Measurements from ENCODE around the gene ACBD4. TPM values are rescaled to one million over a fixed set of nuclear protein-coding genes. Genes with fewer than 3 reads are reported as not detected.
A peak's percentile ranks its signal among the peaks of the same experiment; 100 is the strongest.

The ACBD4 gene
- total and polyA plus RNA-seq, 2 of the 13 experiments (the other 11 are each of a cell fraction or from before 2014, with no cell fraction given), result 16.1 to 26.9 TPM

GRCh38 chr17:45088741-45089140, 46.7 kb upstream of the ACBD4 start:
- peaks cover 41% of the 10 kb centered on the region for H3K4me1 ChIP-seq (ENCODE audit: insufficient read depth, low read length)
- no peak overlapping the region for H2AFZ ChIP-seq (ENCODE audit: low read length)
- no peak overlapping the region for H3K27ac ChIP-seq (ENCODE audit: extremely low read length, insufficient read depth, low read length)
- DNase-seq (ENCODE audit: low spot score) (no peak), ATAC-seq (no peak), FAIRE-seq (no peak)
- H3K4me2 ChIP-seq (ENCODE audit: low read depth, low read length), result no peak overlapping the region
- TF ChIP-seq ZNF343 (CRISPR knock-in tag; IDR thresholded peaks at IDR 0.05) (no peak), KDM4B (CRISPR knock-in tag; IDR thresholded peaks at IDR 0.05) (no peak), STAG1 (CRISPR knock-in tag; IDR thresholded peaks at IDR 0.05) (no peak), RFXAP (CRISPR knock-in tag; IDR thresholded peaks at IDR 0.05; ENCODE audit: borderline replicate concordance) (no peak), ZNF512B (CRISPR knock-in tag; IDR thresholded peaks at IDR 0.05; ENCODE audit: borderline replicate concordance) (no peak), TGIF2 (CRISPR knock-in tag; IDR thresholded peaks at IDR 0.05) (no peak), ZNF121 (CRISPR knock-in tag; IDR thresholded peaks at IDR 0.05) (no peak), NBN (conservative IDR thresholded peaks at IDR 0.05) (no peak), ZSCAN20 (CRISPR knock-in tag; IDR thresholded peaks at IDR 0.05; ENCODE audit: borderline replicate concordance) (no peak), POGZ (CRISPR knock-in tag; IDR thresholded peaks at IDR 0.05) (no peak), ZNF660 (CRISPR knock-in tag; IDR thresholded peaks at IDR 0.05; ENCODE audit: borderline replicate concordance, low read depth) (no peak), SMARCE1 (IDR thresholded peaks at IDR 0.05; ENCODE audit: borderline replicate concordance) (no peak), ZZZ3 (CRISPR knock-in tag; IDR thresholded peaks at IDR 0.05; ENCODE audit: borderline replicate concordance) (no peak), JUN (CRISPR knock-in tag; IDR thresholded peaks at IDR 0.05) (no peak), ZFP37 (CRISPR knock-in tag; IDR thresholded peaks at IDR 0.05; ENCODE audit: borderline replicate concordance) (no peak), ZNF33B (CRISPR knock-in tag; IDR thresholded peaks at IDR 0.05) (no peak)
- TF ChIP-seq, protein P1, sequence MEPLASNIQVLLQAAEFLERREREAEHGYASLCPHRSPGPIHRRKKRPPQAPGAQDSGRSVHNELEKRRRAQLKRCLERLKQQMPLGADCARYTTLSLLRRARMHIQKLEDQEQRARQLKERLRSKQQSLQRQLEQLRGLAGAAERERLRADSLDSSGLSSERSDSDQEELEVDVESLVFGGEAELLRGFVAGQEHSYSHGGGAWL (CRISPR knock-in tag; IDR thresholded peaks at IDR 0.05), result no peak
- H3K9ac ChIP-seq (ENCODE audit: insufficient read depth, low read depth, low read length), result no peak overlapping the region
- TSS peak; percentile 48 for BruUV-seq (replicated peaks)
- H3K4me3 ChIP-seq (replicated peaks in 1 of 3; ENCODE audit: insufficient read depth in 1 of 3, low read depth in 2 of 3, low read length in 3 of 3), result no peak overlapping the region
- 93% methylated on average over 3 of the region's 3 CpGs for WGBS (ENCODE audit: low lambda C conversion rate)
- no peaks in the 10 kb centered on the region for H3K9me3 ChIP-seq (ENCODE audit: low read length)
- in situ Hi-C loops (cut with HindIII; ENCODE audit: extremely low pct_ligation_motif_present, low pct_unique_long_range_greater_than_20kb), result no loop called here
- no peaks in the 10 kb centered on the region for H3K79me2 ChIP-seq (ENCODE audit: insufficient read depth, low read length)
- POLR2A ChIA-PET, result interaction anchor here (2.0 kb wide), 1 partner anchor 28 kb away, joined by 6 read pairs; the partner anchor contains the start of gene NMT1
- intact Hi-C loops (cut with micrococcal nuclease; ENCODE audit: unreplicated experiment), result no loop called here
- H4K20me1 ChIP-seq (ENCODE audit: insufficient read depth, low read length), result no peaks in the 10 kb centered on the region
- H3K27me3 ChIP-seq (ENCODE audit: control insufficient read depth in 1 of 2, insufficient read depth in 2 of 2, low read length in 2 of 2), result no peaks in the 10 kb centered on the region
- CTCF ChIA-PET (ENCODE audit: low intra/inter-chr PET ratio, low total read pairs), result no interaction called here
- H3K36me3 ChIP-seq (replicated peaks in 1 of 2; ENCODE audit: control insufficient read depth in 1 of 2, insufficient read depth in 2 of 2, low read length in 2 of 2), result peaks cover 39 to 86% of the 10 kb centered on the region in 2 experiments
